AG09309 (cell line): ENCODE results near the gene CLEC16A.

Source experiments
- DNase-seq: peaks from one replicate; pipeline ENCODE4 v3.0.0-alpha.2; 2010; ENCODE audit warnings: low read depth
- H3K4me3 ChIP-seq: 2 replicates; pipeline ENCODE4 v1.5.1; 2011; ENCODE audit warnings: mild to moderate bottlenecking, low read depth, low read length, moderate library complexity; ENCODE audit not compliant: control insufficient read depth
- CTCF ChIP-seq: IDR thresholded peaks from 2 replicates; pipeline ENCODE4 v1.5.1; 2011; ENCODE audit warnings: mild to moderate bottlenecking, low read depth, low read length, inconsistent platforms; ENCODE audit not compliant: insufficient read depth, control insufficient read depth; ENCODE audit errors: missing control alignments

Gene CLEC16A

GRCh38 chr16:11126399-11127054 is 182.2 kb downstream of the CLEC16A start:
- no peak for DNase-seq
- TF ChIP-seq CTCF, result no peak
- H3K4me3 ChIP-seq, result no peak overlapping the region

GRCh38 chr16:11127610-11128195 is 183.3 kb downstream of the CLEC16A start:
- no peak for DNase-seq
- H3K4me3 ChIP-seq, result no peak overlapping the region
- TF ChIP-seq CTCF, result no peak

- peak; percentile 39 for DNase-seq
- TF ChIP-seq CTCF, result no peak
- no peak overlapping the region for H3K4me3 ChIP-seq
These were observed 184.1 kb downstream of the CLEC16A start for GRCh38 chr16:11128211-11129141.

- TF ChIP-seq CTCF, result no peak
- DNase-seq, result no peak
- no peak overlapping the region for H3K4me3 ChIP-seq
These were observed 185.0 kb downstream of the CLEC16A start for GRCh38 chr16:11129378-11129781.

GRCh38 chr16:11130978-11131665 is 186.8 kb downstream of the CLEC16A start:
- no peak for DNase-seq
- TF ChIP-seq CTCF, result no peak
- H3K4me3 ChIP-seq, result no peak overlapping the region

- TF ChIP-seq CTCF, result no peak
These were observed 187.3 kb downstream of the CLEC16A start for GRCh38 chr16:11131706-11132105.

More at GRCh38 chr16:11131706-11132105, 187.3 kb downstream of the CLEC16A start:
- H3K4me3 ChIP-seq, result no peak overlapping the region
- no peak for DNase-seq
